OCI-LY1 (cell line): ENCODE results near the gene PLXNB3.
A peak's percentile ranks its signal among the peaks of the same experiment; 100 is the strongest.

ENCODE experiments used
- CTCF ChIP-seq: fragments of 200-600 bp; sonication (generic), shearing (Covaris generic); IDR thresholded peaks from 2 replicates; pipeline ENCODE4 v1.5.1; 2017; ENCODE audit warnings: mild to moderate bottlenecking, antibody characterized with exemption, low read length, moderate library complexity, mixed read lengths
- EZH2 ChIP-seq: fragments of 200-600 bp; sonication (generic), shearing (Covaris generic); IDR thresholded peaks from 2 replicates; pipeline ENCODE4 v1.8.0; 2017; ENCODE audit warnings: borderline replicate concordance, mixed run types, mild to moderate bottlenecking, antibody characterized with exemption, low read length, moderate library complexity, mixed read lengths

- peak; percentile 71 for TF ChIP-seq CTCF
- no peak for TF ChIP-seq EZH2
Observed at GRCh38 chrX:153763989-153764755, at the start of gene PLXNB3.
